ENCODE data around the gene IL13.

- TF ChIP-seq CTCF (IDR thresholded peaks at IDR 0.05; ENCODE audit: borderline replicate concordance, extremely low read depth, low read length, poor library complexity, severe bottlenecking), result no peak
- TF ChIP-seq EZH2 (IDR thresholded peaks at IDR 0.05; ENCODE audit: borderline replicate concordance, low read depth, low read length, severe bottlenecking), result no peak
Observed at GRCh38 chr5:132653716-132654115, 4.3 kb upstream of the IL13 start.
